Measurements from ENCODE around the gene ABCB8.

GRCh38 chr7:151034312-151035025, 6.2 kb downstream of the ABCB8 start:
- TF ChIP-seq CTCF (IDR thresholded peaks at IDR 0.05) (no peak), EZH2 (IDR thresholded peaks at IDR 0.05; ENCODE audit: borderline replicate concordance, insufficient read depth, low read depth, low read length, poor library complexity, severe bottlenecking) (no peak)
